SH-SY5Y (cell line): ENCODE results near the gene ADCY3.

ENCODE experiments used
- GATA2 ChIP-seq: IDR thresholded peaks from 2 replicates; pipeline ENCODE4 v1.6.1; 2011; ENCODE audit warnings: mild to moderate bottlenecking, low read depth, low read length
- GATA3 ChIP-seq: IDR thresholded peaks from 2 replicates; pipeline ENCODE4 v1.6.1; 2011; ENCODE audit warnings: low read depth, mild to moderate bottlenecking, low read length, moderate library complexity

The ADCY3 gene

DNA sequence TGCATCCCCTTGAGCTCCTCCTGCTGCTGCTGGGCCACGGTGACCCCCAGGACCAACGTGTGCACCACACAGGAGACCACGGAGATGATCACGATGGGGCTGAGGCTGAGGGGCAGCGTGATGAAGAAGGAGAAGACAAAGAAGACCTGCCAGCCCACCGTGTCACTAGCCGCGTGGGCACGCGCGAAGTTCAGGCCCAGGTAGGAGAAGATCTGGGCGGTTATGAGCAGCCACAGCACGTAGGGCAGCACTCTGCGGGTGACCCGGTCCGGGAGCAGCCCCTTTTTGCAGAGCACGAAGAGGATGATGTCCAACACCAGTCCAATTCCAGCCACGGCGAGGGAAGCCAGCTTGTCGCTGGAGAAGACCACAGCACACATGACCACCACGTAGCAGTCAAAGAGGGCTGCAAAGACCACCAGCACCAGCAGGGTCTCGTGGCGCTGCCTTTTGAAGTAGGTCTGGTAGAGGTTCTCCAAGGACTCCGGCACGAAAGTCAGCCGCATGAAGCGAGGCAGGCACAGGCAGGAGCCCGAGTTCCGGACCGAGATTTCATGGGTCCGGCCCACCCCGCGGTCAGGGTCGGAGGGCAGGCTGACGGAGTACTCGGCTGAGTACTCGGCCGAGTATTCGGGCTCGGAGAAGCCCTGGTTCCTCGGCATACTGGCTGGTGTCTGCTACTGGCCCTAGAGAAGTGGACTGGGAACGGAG is 1.6 kb downstream of the ADCY3 start:
- TF ChIP-seq GATA3 (no peak), GATA2 (no peak)

DNA sequence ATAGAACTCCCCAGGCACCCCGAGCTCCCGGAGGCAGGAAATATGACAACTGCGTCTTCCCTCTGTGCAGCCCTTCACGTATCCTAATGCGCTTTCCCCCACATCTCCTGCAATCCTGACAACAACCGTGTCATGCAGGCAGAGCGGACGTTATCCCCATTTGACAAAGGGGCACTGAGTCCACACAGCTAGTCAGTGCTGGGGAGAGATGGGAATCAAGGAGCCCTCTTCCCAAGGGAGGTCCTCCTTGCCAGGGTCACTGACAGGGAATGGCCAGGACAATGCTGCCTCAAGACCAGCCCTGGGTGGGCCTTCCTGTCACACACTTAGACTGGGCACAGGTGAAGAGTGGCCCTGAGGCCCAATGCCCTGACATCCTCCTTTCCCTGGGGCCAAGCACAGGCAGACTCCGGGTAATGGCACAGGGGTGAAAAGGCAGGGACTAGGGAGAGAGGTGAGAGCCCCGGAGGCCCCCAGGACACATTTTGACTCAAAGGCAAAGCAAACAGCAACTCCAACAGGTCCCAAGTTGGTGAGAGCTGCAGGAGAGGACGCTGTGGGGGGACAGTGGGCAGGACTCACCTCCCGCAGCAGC is 2.2 kb downstream of the ADCY3 start:
- TF ChIP-seq GATA3: no peak
- no peak for TF ChIP-seq GATA2

DNA sequence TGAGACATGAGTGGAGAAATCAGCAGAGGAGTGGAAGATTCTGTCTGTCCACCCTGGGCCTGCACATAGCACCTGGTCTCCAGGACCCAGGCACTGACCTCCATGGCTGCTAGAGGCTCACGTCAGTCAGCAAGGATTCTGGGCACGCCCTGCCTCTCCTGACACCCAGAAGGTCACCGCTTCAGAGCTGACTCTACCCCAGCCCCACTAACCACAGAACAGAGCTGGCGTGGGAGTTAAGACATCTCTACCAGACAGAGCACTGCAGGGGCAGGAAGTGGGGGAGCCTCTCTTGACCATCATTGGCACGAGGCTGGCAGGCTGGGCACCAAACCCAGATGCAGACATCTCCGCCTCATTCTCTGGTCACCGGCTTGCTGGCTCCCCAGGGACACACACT is 3.0 kb downstream of the ADCY3 start:
- TF ChIP-seq GATA3 (no peak), GATA2 (no peak)

DNA sequence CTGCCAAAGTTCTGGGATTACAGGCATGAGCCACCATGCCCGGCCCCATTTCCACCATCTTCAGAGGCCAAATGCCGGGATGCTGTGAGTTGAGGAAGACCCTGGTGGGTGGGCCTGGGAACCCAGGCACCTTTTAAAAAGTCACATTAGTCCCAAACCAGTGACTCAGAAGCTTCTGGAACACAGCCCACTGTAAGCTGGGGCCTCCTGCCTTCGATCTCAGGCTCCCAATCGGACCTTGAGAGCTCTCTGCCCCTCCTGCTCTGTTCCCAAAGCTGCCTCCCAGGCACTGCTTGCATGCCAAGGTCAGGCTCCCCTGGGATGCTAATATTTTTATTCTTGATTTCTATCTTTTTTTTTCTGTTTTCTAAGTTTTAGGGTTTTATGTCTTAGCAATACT is 4.2 kb downstream of the ADCY3 start:
- no peak for TF ChIP-seq GATA2
- no peak for TF ChIP-seq GATA3

- TF ChIP-seq GATA3 (no peak), GATA2 (no peak)
Observed at GRCh38 chr2:24915175-24915574, 4.9 kb downstream of the ADCY3 start.

DNA sequence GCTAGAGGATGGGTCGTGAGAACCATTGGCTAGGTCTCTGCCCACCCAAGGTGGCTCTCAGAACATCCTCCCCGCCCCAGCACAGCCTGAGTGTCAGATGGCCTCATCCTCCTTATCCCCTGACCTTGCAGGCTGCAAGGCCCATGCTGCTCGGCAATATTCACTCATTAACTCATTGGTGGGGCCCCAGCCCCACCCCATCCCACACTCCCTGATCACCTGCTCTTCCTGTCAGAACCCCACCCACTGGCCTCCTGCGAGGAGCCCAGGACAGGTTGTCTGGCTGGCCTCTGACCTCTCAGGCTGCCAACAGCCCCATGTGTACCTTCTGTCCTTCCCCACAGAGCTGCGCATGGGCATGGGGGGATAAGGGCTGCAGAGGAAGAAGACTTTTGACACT is 5.3 kb downstream of the ADCY3 start:
- TF ChIP-seq GATA3 (no peak), GATA2 (no peak)

- TF ChIP-seq GATA3: no peak
- TF ChIP-seq GATA2: no peak
Observed at GRCh38 chr2:24913911-24914310, 6.1 kb downstream of the ADCY3 start.

DNA sequence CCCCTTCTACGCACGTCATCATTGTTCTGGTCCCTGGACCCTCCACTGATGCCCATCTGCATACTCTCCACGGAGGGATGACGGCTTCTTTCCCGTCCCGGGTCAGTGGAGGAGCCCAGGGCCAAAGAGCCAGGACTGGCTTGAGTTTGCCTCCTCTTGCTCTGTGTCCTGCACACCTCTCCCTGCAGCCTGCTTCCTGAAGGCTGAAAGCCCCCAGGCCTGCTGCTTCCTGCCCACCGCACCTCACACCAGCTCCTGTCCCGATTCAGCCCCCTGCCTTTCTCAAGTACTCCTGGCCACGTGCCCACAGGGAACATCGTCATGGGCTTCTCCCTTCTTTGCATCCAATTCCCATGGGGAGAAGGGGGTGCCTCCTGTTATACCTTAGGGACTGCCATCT is 7.1 kb downstream of the ADCY3 start:
- TF ChIP-seq GATA3 (no peak), GATA2 (no peak)

- no peak for TF ChIP-seq GATA3
- no peak for TF ChIP-seq GATA2
Observed at GRCh38 chr2:24912523-24912922, 7.5 kb downstream of the ADCY3 start.

GRCh38 chr2:24910245-24910644 is 9.8 kb downstream of the ADCY3 start:
- TF ChIP-seq GATA2: no peak
- no peak for TF ChIP-seq GATA3

DNA sequence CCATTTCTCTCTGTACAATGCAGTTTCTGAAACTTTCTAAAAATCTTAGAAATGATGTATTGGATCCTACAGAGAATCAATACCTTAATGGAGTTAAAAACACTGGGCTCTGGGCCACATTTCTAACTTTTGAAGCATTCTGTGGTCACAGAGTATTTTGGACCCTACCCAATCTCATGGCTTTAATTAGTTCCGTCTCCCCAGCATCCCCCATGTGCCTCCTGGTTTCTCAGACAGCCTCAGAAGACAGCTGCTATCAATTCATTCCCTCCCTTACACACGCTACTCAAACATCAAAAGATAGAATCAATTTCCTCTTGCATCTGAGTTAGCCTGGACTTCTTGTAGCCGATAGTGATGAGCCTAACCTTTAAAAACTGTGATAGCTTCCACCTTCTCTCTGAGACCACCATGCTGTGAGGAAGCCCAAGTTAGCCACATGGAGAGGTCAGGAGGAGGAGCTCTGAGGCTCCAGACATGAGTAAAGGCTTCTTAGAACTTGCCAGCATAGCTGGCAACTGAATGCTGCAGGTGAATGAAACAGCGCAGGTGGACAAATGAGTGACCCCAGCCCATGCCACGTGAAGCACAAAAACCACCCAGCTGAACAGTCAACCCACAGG is 10.4 kb downstream of the ADCY3 start:
- TF ChIP-seq GATA2 (no peak), GATA3 (no peak)

DNA sequence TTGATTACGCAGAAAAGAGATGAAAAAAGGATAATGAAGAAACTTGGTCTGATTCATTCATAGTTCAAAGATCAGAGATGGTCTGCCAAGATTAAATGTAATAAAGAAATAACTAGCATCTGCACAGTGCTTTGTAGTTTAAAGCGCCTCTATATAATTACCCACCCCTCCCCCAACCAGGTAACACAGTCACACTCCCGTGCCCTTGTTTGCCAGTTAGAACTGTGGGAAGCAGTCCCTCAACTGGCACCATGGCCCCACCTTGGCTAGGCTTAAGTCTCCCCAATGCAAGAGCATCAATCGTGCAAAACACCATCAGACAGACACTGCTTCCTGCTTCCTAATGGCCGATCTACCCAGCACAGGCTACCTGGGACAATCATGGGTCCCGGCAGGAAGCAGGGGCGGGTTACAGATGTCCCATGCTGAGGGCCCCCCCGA is 11.6 kb downstream of the ADCY3 start:
- TF ChIP-seq GATA2: no peak
- TF ChIP-seq GATA3: no peak

- TF ChIP-seq GATA3 (no peak), GATA2 (no peak)
Observed at GRCh38 chr2:24907116-24907515, 12.9 kb downstream of the ADCY3 start.

GRCh38 chr2:24906466-24906865 is 13.6 kb downstream of the ADCY3 start:
- TF ChIP-seq GATA2: no peak
- no peak for TF ChIP-seq GATA3

GRCh38 chr2:24903161-24904103 is 16.6 kb downstream of the ADCY3 start:
- TF ChIP-seq GATA2 (no peak), GATA3 (no peak)
